ENCODE measurements around the gene KRTAP5-3.

Gene KRTAP5-3

DNA sequence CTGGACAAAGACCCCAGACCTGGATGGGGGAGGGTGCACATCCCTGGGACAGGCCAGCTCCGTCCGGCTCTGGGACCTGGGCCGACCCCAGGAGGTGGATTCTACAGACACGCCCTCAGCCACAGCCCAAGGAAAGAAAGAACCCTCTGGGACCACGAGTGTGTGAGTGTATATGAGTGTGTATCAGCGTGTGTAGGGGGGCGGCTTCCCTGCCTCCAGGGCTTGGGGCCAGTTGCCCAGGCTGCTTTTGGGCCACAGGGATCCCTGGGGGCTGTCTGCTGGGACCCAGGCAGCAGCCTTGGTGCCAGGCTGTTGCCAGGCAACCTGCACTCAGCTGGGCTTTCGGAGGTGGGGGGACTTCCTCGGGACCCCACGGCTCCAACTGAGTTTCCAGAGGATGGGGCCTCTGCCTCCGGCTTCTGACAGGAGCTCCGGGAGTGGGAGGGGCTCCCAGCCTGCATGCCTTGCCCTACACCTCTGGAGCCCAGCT is 45.1 kb downstream of the KRTAP5-3 start:
- DNase-seq: no peak

DNA sequence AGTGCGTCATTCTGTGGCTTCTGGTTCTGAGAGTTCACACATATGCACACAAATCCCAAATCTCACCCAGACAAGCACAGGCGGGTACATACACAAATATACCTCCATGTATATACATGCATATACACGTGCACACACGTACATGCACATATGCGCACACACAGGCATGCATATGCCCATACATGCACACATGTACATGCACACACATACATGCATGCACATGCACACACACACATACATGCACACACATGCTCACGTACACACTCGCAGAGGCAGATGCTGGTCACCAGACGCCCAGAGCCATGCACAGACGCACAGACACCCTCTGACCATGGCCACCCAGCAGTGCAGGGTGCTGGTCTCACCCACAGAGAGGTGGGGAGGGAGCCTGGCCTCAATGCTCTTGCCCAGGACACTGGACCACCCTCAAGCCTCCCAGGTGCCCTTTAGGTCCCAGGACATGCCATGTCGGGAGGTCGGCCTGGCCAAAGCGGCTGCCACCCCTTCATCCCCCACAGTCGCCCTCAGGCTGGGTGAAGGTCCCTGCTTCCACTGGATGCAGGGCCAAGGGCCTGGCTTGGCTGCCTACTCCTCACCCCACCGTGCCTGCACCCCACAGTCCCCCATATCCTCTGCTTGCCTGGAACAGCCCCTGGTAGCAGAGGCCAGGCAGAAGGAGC is 45.7 kb downstream of the KRTAP5-3 start:
- no peak for DNase-seq

DNA sequence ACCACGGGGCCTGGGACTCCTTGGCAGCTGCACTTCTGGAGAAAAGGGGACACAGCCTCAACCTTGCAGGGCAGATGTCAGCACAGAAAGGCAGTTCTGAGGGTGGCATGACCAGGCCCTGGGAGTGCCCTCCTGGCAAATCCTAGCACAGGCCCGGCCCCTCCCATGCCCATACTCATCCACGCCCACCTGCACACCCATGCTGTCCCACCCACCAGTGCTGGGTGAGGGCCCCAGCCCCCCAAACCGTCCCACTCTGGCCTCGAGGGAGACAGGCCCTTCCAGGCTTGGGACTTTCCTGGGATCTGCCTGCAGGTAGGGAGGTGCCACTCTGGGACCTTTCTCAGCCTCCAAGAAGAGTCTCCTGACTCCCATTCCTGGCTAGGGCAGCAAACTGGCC is 46.3 kb downstream of the KRTAP5-3 start:
- no peak for DNase-seq

- no peak for DNase-seq
Measured at GRCh38 chr11:1561266-1561665, 47.0 kb downstream of the KRTAP5-3 start.

DNA sequence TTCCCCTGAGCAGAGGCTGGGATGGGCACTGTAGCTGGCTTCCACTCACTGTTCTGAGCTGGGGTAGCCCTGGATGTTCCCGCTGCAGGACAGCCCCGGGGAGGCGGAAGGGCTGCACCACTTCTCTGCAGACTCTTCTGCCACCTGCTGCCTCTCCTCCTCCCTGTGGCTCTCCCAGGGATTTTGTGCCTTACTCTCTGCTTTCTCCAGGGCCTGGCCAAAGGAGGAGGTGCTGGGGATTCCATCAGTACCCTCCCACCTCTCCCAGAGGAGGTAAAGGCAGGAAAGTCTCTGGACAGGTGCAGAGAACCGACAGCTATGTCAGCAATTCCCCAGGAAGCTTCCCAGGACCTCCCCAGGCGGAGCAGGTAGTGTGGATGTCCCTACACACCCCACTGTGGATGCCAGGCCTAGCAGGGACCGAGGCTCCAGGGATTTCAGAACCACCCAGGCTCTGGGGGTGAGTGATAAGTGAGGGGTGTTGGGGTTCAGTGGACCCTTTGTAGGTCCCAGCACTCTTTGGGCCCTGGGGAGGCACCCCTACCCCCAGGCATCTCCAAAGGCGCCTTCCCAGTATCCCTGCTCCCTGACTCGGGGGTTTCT is 47.5 kb downstream of the KRTAP5-3 start:
- DNase-seq: no peak

DNA sequence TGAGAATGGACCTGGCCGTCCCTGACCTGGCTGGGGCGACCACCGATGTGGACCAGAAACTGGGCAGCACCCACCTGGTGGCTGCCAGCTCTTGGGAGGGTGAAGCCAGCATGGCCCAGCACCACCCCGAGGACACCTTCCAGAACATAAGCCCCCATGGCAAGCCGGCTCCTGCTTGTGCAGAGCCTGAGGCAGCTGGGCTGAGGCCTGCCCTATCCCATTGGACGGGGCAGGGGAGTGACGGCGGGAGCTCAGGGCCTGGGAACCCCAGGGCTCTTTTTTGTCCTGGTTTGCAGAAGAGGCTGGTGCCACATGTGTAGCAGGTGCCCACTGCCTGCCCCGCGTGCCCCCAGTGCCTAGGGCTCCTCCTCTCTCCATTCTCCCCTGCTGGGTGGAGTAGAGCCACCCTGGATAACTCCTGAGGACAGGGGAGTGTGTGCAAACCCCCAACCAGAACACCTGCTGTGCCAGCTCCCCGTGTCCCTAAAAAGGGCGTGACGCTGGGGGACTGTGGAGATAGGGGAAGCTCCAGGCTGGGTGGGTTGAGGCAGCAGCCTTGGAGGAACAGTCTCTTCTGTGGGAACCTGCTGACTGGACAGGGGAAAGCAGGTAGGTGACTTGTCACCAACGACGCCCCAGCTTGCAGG is 48.1 kb downstream of the KRTAP5-3 start:
- no peak for DNase-seq

GRCh38 chr11:1559111-1559951 is 48.9 kb downstream of the KRTAP5-3 start:
- no peak for DNase-seq

GRCh38 chr11:1558775-1559110 is 49.5 kb downstream of the KRTAP5-3 start:
- no peak for DNase-seq

GRCh38 chr11:1557904-1558774 is 50.1 kb downstream of the KRTAP5-3 start:
- no peak for DNase-seq
